ENCODE measurements around the gene ADGRE1. TPM values are rescaled to one million over a fixed set of nuclear protein-coding genes. Genes with fewer than 3 reads are reported as not detected.

ADGRE1 gene
- under 1 TPM in 1 of 2 donors, not detected in 1; 0.06 TPM for polyA plus RNA-seq

GRCh38 chr19:6887316-6887715 lies at the start of gene ADGRE1:
TSS of gene ADGRE1 (plus strand) at chr19:6887579. CDS start at chr19:6887609, 30 bp downstream.
- Histone ChIP-seq H3K27me3 (ENCODE audit: control insufficient read depth in 1 of 2, insufficient read depth in 2 of 2, low read length in 2 of 2) (peaks cover 0 to 2% of the 10 kb centered on the region in 2 donors), H3K9me3 (ENCODE audit: control insufficient read depth in 2 of 2, insufficient read depth in 1 of 2, low read depth in 1 of 2, low read length in 1 of 2) (no peaks in the 10 kb centered on the region), H3K4me1 (ENCODE audit: control insufficient read depth in 2 of 2, insufficient read depth in 2 of 2, low read length in 1 of 2) (no peaks in the 10 kb centered on the region), H3K36me3 (ENCODE audit: control insufficient read depth in 2 of 2, insufficient read depth in 2 of 2, low read length in 1 of 2) (no peaks in the 10 kb centered on the region), H3K4me3 (ENCODE audit: low read depth in 1 of 2, low read length in 2 of 2) (no peak within 1 kb of the TSS), H3K27ac (ENCODE audit: low read depth in 2 of 2, low read length in 1 of 2) (no peak within 1 kb of the TSS)
- 62 to 72% methylated on average over 4 of the region's 4 CpGs for WGBS, 2 donors

- Histone ChIP-seq H3K27ac (ENCODE audit: low read depth in 2 of 2, low read length in 1 of 2) (no peak overlapping the region), H3K27me3 (ENCODE audit: control insufficient read depth in 1 of 2, insufficient read depth in 2 of 2, low read length in 2 of 2) (no peaks in the 10 kb centered on the region), H3K9me3 (ENCODE audit: control insufficient read depth in 2 of 2, insufficient read depth in 1 of 2, low read depth in 1 of 2, low read length in 1 of 2) (peaks cover 0 to 2% of the 10 kb centered on the region in 2 donors), H3K36me3 (ENCODE audit: control insufficient read depth in 2 of 2, insufficient read depth in 2 of 2, low read length in 1 of 2) (peaks cover 0 to 3% of the 10 kb centered on the region in 2 donors), H3K4me1 (ENCODE audit: control insufficient read depth in 2 of 2, insufficient read depth in 2 of 2, low read length in 1 of 2) (no peaks in the 10 kb centered on the region), H3K4me3 (ENCODE audit: low read depth in 1 of 2, low read length in 2 of 2) (no peak overlapping the region)
- WGBS, 2 donors = 87 to 89% methylated on average over 3 of the region's 3 CpGs
Observed at GRCh38 chr19:6838062-6838655, 49.2 kb upstream of the ADGRE1 start.

DNA sequence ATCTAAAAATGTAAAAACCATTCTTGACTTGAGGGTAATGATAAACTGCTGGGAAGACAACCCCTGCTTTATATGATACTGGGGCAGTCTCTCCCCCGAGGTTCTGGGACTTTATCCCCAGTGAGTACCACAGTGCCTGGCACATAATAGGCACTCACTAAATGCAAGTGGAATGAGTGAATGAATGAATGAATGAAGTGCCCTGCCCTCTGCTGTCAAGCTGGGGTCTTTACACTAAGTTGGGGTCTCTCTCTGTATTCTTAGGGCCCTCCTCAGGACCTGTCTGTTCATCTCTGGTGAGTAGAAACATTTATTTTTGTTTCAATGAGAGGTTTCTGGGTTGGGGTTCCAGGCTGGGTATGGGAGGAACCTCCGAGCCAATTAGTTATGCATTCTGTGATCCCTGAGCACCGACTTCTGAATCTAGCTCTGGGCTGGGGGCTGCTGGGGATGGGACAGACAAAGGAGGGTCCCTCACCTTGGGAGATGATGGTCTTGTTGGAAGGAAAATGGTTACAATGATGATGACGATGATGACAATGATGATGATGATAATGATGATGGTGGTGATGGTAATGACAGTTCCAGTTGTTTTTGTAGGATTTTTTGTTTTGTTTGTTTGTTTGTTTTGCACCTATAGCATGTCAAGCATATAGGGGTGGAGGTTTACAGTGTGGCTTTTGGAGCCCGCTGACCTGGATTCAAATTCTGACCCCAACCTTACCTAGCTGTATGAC lies 44.3 kb upstream of the ADGRE1 start:
- no peaks in the 10 kb centered on the region for H3K4me1 ChIP-seq (ENCODE audit: control insufficient read depth in 2 of 2, insufficient read depth in 2 of 2, low read length in 1 of 2)
- WGBS, 2 donors = 78 to 87% methylated on average over 5 of the region's 5 CpGs
- no peaks in the 10 kb centered on the region for H3K36me3 ChIP-seq (ENCODE audit: control insufficient read depth in 2 of 2, insufficient read depth in 2 of 2, low read length in 1 of 2)
- no peak overlapping the region for H3K4me3 ChIP-seq (ENCODE audit: low read depth in 1 of 2, low read length in 2 of 2)
- H3K9me3 ChIP-seq (ENCODE audit: control insufficient read depth in 2 of 2, insufficient read depth in 1 of 2, low read depth in 1 of 2, low read length in 1 of 2) = no peaks in the 10 kb centered on the region
- H3K27me3 ChIP-seq (ENCODE audit: control insufficient read depth in 1 of 2, insufficient read depth in 2 of 2, low read length in 2 of 2) = no peaks in the 10 kb centered on the region
- no peak overlapping the region for H3K27ac ChIP-seq (ENCODE audit: low read depth in 2 of 2, low read length in 1 of 2)

- H3K9me3 ChIP-seq (ENCODE audit: control insufficient read depth in 2 of 2, insufficient read depth in 1 of 2, low read depth in 1 of 2, low read length in 1 of 2) = no peaks in the 10 kb centered on the region
- H3K27ac ChIP-seq (ENCODE audit: low read depth in 2 of 2, low read length in 1 of 2) = no peak overlapping the region
- WGBS, 2 donors = 89 to 94% methylated on average over 11 of the region's 11 CpGs
- no peaks in the 10 kb centered on the region for H3K36me3 ChIP-seq (ENCODE audit: control insufficient read depth in 2 of 2, insufficient read depth in 2 of 2, low read length in 1 of 2)
- no peaks in the 10 kb centered on the region for H3K27me3 ChIP-seq (ENCODE audit: control insufficient read depth in 1 of 2, insufficient read depth in 2 of 2, low read length in 2 of 2)
- no peaks in the 10 kb centered on the region for H3K4me1 ChIP-seq (ENCODE audit: control insufficient read depth in 2 of 2, insufficient read depth in 2 of 2, low read length in 1 of 2)
- no peak overlapping the region for H3K4me3 ChIP-seq (ENCODE audit: low read depth in 1 of 2, low read length in 2 of 2)
Observed at GRCh38 chr19:6847828-6848200, 39.6 kb upstream of the ADGRE1 start.

- Histone ChIP-seq H3K27ac (ENCODE audit: low read depth in 2 of 2, low read length in 1 of 2) (no peak overlapping the region), H3K4me3 (ENCODE audit: low read depth in 1 of 2, low read length in 2 of 2) (no peak overlapping the region), H3K9me3 (ENCODE audit: control insufficient read depth in 2 of 2, insufficient read depth in 1 of 2, low read depth in 1 of 2, low read length in 1 of 2) (no peaks in the 10 kb centered on the region), H3K4me1 (ENCODE audit: control insufficient read depth in 2 of 2, insufficient read depth in 2 of 2, low read length in 1 of 2) (no peaks in the 10 kb centered on the region), H3K27me3 (ENCODE audit: control insufficient read depth in 1 of 2, insufficient read depth in 2 of 2, low read length in 2 of 2) (no peaks in the 10 kb centered on the region), H3K36me3 (ENCODE audit: control insufficient read depth in 2 of 2, insufficient read depth in 2 of 2, low read length in 1 of 2) (peaks cover 0 to 1% of the 10 kb centered on the region in 2 donors)
- WGBS, 2 donors = 82 to 84% methylated on average over 3 of the region's 3 CpGs
Observed at GRCh38 chr19:6848986-6849385, 38.4 kb upstream of the ADGRE1 start.

GRCh38 chr19:6849876-6850275 lies 37.5 kb upstream of the ADGRE1 start:
- no peaks in the 10 kb centered on the region for H3K4me1 ChIP-seq (ENCODE audit: control insufficient read depth in 2 of 2, insufficient read depth in 2 of 2, low read length in 1 of 2)
- no peaks in the 10 kb centered on the region for H3K9me3 ChIP-seq (ENCODE audit: control insufficient read depth in 2 of 2, insufficient read depth in 1 of 2, low read depth in 1 of 2, low read length in 1 of 2)
- no peak overlapping the region for H3K27ac ChIP-seq (ENCODE audit: low read depth in 2 of 2, low read length in 1 of 2)
- H3K27me3 ChIP-seq (ENCODE audit: control insufficient read depth in 1 of 2, insufficient read depth in 2 of 2, low read length in 2 of 2) = no peaks in the 10 kb centered on the region
- H3K36me3 ChIP-seq (ENCODE audit: control insufficient read depth in 2 of 2, insufficient read depth in 2 of 2, low read length in 1 of 2) = peaks cover 0 to 2% of the 10 kb centered on the region in 2 donors
- WGBS, 2 donors = 64 to 70% methylated on average over 2 of the region's 2 CpGs
- no peak overlapping the region for H3K4me3 ChIP-seq (ENCODE audit: low read depth in 1 of 2, low read length in 2 of 2)

DNA sequence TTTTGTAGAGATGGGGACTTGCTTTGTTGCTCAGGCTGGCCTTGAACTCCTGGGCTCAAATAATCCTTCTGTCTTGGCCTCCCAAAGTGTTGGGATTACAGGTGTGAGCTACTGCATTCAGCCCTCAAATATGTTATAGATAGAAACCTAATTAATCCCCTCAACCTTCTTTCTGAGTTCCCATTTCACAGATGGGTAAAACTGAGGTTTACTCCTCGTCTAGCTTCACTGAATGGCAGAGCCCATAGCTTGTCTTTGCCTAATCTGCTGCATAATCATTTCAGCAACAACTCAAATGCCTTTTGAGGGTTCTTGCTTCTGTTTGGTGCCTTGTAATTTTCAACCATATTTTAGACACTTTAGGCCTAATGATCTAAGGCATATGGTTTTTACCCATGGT lies 36.0 kb upstream of the ADGRE1 start:
- Histone ChIP-seq H3K4me1 (ENCODE audit: control insufficient read depth in 2 of 2, insufficient read depth in 2 of 2, low read length in 1 of 2) (no peaks in the 10 kb centered on the region), H3K27ac (ENCODE audit: low read depth in 2 of 2, low read length in 1 of 2) (no peak overlapping the region), H3K4me3 (ENCODE audit: low read depth in 1 of 2, low read length in 2 of 2) (no peak overlapping the region), H3K36me3 (ENCODE audit: control insufficient read depth in 2 of 2, insufficient read depth in 2 of 2, low read length in 1 of 2) (peaks cover 0 to 2% of the 10 kb centered on the region in 2 donors), H3K9me3 (ENCODE audit: control insufficient read depth in 2 of 2, insufficient read depth in 1 of 2, low read depth in 1 of 2, low read length in 1 of 2) (no peaks in the 10 kb centered on the region), H3K27me3 (ENCODE audit: control insufficient read depth in 1 of 2, insufficient read depth in 2 of 2, low read length in 2 of 2) (no peaks in the 10 kb centered on the region)
- WGBS, 2 donors = 66 to 81% methylated on average over 1 of the region's 1 CpG

DNA sequence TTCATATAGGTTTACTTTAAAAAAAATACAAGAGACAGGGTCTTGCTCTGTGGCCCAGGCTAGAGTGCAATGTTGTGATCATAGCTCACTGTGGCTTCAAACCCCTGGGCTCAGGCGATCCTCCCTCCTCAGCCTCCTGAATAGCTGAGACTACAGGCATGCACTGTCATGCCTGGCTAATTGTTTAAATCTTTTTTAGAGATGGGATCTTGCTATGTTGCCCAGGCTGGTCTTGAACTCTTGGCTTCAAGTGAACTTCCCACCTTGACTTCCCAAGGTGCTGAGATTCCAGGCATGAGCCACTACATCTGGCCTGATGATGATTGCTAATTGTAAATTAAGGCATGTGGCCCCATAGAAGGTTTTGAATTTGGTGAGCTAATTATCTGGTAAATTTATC lies 35.4 kb upstream of the ADGRE1 start:
- Histone ChIP-seq H3K27ac (ENCODE audit: low read depth in 2 of 2, low read length in 1 of 2) (no peak overlapping the region), H3K4me1 (ENCODE audit: control insufficient read depth in 2 of 2, insufficient read depth in 2 of 2, low read length in 1 of 2) (no peaks in the 10 kb centered on the region), H3K4me3 (ENCODE audit: low read depth in 1 of 2, low read length in 2 of 2) (no peak overlapping the region), H3K36me3 (ENCODE audit: control insufficient read depth in 2 of 2, insufficient read depth in 2 of 2, low read length in 1 of 2) (peaks cover 0 to 2% of the 10 kb centered on the region in 2 donors), H3K9me3 (ENCODE audit: control insufficient read depth in 2 of 2, insufficient read depth in 1 of 2, low read depth in 1 of 2, low read length in 1 of 2) (no peaks in the 10 kb centered on the region), H3K27me3 (ENCODE audit: control insufficient read depth in 1 of 2, insufficient read depth in 2 of 2, low read length in 2 of 2) (no peaks in the 10 kb centered on the region)
- 89 to 94% methylated on average over 1 of the region's 1 CpG for WGBS, 2 donors

GRCh38 chr19:6853868-6854267 lies 33.5 kb upstream of the ADGRE1 start:
- WGBS, 2 donors = 86 to 90% methylated on average over 11 of the region's 11 CpGs
- Histone ChIP-seq H3K4me3 (ENCODE audit: low read depth in 1 of 2, low read length in 2 of 2) (no peak overlapping the region), H3K9me3 (ENCODE audit: control insufficient read depth in 2 of 2, insufficient read depth in 1 of 2, low read depth in 1 of 2, low read length in 1 of 2) (no peaks in the 10 kb centered on the region), H3K36me3 (ENCODE audit: control insufficient read depth in 2 of 2, insufficient read depth in 2 of 2, low read length in 1 of 2) (peaks cover 0 to 2% of the 10 kb centered on the region in 2 donors), H3K27ac (ENCODE audit: low read depth in 2 of 2, low read length in 1 of 2) (no peak overlapping the region), H3K4me1 (ENCODE audit: control insufficient read depth in 2 of 2, insufficient read depth in 2 of 2, low read length in 1 of 2) (no peaks in the 10 kb centered on the region), H3K27me3 (ENCODE audit: control insufficient read depth in 1 of 2, insufficient read depth in 2 of 2, low read length in 2 of 2) (no peaks in the 10 kb centered on the region)

GRCh38 chr19:6854758-6855157 lies 32.6 kb upstream of the ADGRE1 start:
- H3K4me3 ChIP-seq (ENCODE audit: low read depth in 1 of 2, low read length in 2 of 2) = no peak overlapping the region
- no peaks in the 10 kb centered on the region for H3K9me3 ChIP-seq (ENCODE audit: control insufficient read depth in 2 of 2, insufficient read depth in 1 of 2, low read depth in 1 of 2, low read length in 1 of 2)
- no peaks in the 10 kb centered on the region for H3K27me3 ChIP-seq (ENCODE audit: control insufficient read depth in 1 of 2, insufficient read depth in 2 of 2, low read length in 2 of 2)
- no peak overlapping the region for H3K27ac ChIP-seq (ENCODE audit: low read depth in 2 of 2, low read length in 1 of 2)
- WGBS, 2 donors = 69 to 87% methylated on average over 2 of the region's 2 CpGs
- H3K36me3 ChIP-seq (ENCODE audit: control insufficient read depth in 2 of 2, insufficient read depth in 2 of 2, low read length in 1 of 2) = peaks cover 0 to 2% of the 10 kb centered on the region in 2 donors
- no peaks in the 10 kb centered on the region for H3K4me1 ChIP-seq (ENCODE audit: control insufficient read depth in 2 of 2, insufficient read depth in 2 of 2, low read length in 1 of 2)
